Stimulated activated CD4-positive, alpha-beta T cell treated with anti-CD3 and anti-CD28 coated beads, TNF-alpha, amount 100 ng/mL, for 1 hour (primary cell): ENCODE measurements around the gene NPIPB2.
"Not testable (repeated sequence)": the region's sequence is repeated elsewhere in the genome, so short reads cannot be mapped to it uniquely, and the experiment has no call there.

ENCODE experiments used
- DNase-seq, 3 donors: peaks; one replicate each; pipeline ENCODE4 v3.0.0-alpha.2; 2020; ENCODE audit warnings: low read depth in 3 of 3, low spot score in 1 of 3

NPIPB2 gene

DNA sequence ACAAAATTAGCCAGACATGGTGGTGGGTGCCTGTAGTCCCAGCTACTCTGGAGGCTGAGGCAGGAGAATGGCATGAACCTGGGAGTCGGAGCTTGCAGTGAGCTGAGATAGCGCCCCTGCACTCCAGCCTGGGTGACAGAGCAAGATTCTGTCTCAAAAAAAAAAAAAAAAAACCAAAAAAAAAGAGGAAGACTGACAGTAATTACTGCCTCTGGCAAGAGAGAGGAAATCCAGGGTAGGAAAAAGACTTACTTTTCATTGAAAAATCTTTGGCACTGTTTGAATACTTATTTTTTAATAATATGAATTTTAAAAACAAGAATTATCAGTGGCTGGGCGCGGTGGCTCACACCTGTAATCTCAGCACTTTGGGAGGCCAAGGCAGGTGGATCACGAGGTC is 20.6 kb upstream of the NPIPB2 start:
- DNase-seq = not testable (repeated sequence)

DNA sequence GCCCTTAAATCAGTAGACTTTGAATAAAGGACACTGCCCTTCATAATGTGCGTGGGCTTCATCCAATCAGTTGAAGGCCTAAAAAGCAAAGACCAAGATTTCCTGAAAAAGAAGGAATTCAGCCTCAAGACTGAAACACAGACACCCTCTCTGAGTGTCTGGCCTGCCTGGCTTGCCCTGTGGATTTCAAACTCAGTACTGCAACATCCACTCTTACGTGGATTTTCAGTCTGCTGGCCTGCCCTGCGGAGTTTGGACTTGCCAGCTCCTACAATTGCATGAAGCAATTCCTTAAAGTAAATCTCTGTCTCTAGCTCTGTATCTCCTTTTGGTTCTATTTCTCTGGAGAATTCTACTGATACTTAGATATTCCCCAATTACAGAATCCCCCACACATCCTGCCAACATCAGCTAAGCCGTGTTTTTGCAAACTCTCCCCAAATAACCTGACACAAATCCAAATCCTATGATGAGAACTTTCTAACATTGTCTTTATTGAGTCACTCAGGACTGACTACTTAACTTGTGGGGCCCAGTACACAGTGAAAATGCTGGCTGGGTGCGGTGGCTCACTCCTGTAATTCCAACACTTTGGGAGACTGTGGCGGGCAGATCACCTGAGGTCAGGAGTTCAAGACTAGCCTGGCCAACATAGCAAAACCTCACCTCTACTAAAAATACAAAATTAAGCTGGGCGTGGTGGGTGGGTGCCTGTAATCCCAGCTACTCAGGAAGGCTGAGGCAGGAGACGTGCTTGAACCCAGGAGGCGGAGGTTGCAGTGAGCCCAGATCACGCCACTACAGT is 15.9 kb upstream of the NPIPB2 start:
- no peak for DNase-seq

DNA sequence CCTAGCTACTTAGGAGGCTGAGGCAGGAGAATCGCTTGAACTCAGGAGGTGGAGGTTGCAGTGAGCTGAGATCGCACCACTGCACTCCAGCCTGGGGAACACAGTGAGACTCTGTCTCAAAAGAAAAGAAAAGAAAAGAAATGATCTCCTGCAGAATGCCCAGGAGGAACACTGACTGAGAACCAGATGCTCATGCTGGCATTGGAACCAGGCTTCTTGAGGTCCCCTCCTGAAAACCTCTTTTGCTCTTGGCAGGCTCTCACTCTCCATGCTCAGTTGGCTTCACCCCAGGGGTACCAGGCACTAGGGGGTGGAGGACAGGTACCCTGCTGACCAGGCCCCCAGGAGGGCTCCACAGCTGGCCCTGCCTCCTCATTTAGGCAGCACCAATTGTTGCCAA is 14.7 kb upstream of the NPIPB2 start:
- DNase-seq = no peak

DNA sequence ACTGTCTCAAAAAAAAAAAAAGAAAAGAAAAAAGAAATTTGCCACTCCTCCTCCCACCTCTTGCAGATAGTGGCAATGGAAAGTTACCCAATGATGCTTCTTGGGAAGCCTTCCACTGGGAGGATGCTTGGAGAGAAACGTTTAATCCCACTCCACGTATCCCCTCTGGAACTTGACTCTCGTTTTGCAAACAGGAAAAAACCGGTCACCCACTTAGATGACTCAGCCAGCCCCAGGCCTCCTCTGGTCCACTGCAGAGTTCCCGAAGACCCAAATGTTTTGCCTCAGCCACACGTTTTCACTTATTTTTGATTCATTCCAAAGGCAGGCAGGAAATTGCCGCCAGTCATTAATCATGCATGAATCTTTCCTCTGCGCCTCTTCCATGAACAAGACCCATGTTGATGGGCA is 13.9 kb upstream of the NPIPB2 start:
- DNase-seq = no peak

DNA sequence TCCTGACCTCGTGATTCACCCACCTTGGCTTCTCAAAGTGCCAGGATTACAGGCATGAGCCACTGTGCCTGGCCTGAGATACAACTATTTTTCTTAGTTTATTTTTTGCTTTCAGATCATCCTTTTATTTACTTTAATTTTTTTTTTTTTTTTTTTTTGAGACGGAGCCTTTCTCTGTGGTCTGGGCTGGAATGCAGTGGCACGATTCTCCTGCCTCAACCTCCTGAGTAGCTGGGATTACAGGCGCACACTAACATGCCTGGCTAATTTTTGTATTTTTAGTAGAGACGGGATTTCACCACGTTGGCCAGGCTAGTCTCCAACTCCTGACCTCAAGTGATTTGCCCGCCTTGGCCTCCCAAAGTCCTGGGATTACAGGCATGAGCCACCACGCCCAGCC is 11.7 kb upstream of the NPIPB2 start:
- not testable (repeated sequence) for DNase-seq

DNA sequence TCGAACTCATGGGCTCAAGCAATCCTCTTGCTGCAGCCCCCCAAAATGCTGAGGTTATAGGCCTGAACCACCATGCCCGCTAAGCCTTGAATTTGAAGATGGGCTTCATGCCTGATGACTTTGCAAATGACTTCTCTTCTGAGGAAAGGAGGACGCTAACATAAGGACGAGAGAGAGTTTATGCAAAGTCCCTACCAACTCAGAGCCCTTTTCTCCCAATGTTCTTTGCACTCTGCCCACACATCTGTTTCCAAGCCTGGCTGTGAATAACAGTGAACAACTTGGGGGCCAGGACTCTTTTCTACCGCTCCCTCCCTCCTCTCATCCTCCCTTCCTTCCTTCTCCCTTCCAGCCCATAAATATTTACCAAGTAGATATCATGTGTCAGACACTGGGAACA is 8.5 kb upstream of the NPIPB2 start:
- DNase-seq = no peak

DNA sequence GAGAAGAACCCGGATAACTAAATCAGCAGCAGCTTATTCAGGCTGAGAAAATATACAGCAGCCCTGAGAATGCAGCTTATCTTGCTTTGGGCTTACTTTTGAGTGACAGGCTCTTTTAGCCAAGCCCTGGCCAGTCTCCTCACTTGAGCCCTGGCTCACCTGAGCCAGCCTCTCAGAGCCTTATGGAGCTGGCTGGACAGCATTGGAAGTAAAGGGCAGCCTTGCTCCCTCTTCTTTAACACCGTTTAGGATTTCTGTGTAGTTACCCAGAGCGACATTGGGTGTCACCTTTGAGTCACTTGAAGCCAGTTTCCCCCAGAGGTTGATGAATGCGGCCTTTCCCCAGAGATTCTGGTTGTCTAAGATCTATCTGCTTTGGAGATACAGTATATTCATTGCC is 7.7 kb upstream of the NPIPB2 start:
- DNase-seq = no peak

DNA sequence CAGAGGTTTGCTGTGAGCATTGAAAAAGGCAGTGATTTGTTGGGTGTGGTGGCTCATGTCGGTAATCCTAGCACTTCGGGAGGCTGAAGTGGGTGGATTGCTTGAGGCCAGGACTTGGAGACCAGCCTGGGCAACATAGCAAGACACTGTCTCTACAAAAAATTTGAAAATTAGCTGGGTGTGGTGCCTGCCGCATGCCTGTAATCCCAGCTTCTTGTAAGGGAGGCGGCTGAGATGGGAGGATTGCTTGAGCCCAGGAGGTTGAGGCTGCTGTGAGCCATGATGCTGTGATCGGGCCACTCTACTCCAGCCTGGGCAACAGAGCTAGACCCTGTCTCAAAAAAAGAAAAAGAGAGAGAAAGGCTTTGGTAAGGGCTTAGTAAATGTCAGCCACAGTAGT is 7.0 kb upstream of the NPIPB2 start:
- no peak for DNase-seq

DNA sequence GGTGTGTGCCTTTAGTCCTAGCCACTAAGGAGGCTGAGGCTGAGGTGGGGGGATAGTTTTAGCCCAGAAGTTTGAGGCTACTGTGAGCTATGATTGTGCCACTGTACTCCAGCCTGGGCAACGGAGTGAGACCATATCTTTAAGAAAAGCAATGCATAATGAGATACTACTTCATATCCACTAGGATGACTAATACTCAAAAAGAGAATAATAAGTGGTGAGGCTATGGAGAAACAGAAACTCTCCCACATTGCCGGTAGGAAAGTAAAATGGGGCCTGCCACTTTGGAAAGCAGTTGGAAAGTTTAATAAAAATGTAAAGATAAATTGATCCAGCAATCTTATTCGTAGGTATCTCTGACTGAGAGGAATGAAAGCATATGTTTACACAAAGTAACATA is 4.6 kb upstream of the NPIPB2 start:
- DNase-seq = no peak

DNA sequence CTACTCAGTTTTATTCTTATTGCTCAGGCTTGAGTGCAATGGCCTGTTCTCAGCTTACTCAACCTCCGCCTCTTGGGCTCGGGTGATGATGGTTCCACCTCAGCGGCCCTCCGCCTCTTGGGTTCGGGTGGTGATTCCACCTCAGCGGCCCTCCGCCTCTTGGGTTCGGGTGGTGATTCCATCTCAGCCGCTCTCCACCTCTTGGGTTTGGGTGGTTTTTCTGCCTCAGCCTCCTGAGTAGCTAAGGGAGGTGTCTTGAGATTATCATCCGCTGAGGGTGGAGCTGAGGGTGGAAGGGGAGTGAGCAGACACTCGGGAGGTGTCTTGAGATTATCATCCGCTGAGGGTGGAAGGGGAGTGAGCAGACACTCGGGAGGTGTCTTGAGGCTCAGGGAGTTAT is 14.5 kb downstream of the NPIPB2 start:
- not testable (repeated sequence) for DNase-seq

DNA sequence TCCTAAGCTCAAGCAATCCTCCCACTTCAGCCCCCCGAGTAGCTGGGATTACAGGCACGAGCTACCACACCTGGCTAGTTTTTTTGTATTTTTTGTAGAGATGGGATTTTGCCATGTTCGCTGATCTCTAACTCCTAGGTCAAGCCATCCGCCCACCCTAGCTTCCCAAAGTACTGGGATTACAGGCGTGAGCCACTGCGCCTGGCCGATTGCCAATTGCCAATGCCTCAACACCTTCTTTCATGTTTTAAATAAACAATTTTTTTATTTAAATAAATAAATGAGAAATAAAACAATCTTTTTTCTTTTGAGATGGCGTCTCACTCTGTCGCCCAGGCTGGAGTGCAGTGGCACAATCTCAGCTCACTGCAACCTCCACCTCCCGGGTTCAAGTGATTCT is 17.8 kb downstream of the NPIPB2 start:
- not testable (repeated sequence) for DNase-seq

DNA sequence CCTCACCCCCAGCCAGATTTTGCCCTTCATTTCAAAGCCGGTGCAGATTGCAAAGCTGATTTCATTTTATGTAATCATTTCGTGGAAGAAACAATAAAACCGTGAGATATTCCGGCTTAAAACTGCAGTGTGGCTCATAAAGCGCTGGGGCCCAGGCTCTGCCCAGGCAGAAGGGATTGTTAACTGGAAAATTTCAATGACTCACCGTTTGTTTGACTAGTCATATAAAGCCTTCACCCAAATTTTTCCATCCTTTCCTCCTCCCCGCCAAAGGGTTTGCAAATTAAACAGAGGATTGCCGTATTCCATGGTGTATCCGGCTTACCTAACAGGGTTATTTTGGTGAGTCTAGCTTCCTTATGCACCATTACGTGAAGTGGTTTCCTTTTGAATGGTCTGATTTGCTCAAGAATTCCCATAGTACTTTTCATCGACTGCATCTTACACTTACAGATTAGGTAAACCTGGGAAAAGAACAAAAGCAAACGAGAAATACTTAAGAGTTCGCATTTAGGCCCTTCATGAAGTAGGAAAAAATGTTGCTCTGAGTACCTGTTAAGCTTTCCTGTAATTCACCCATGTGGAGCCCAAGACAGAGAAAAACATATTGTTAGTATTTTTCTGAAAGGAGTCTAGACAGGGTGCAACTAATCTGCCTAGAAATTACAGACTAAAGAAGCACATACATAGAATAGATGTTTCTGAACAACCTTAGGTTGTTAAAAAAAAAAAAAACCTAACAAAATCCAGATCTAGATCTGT is 25.1 kb downstream of the NPIPB2 start:
- DNase-seq = no peak

DNA sequence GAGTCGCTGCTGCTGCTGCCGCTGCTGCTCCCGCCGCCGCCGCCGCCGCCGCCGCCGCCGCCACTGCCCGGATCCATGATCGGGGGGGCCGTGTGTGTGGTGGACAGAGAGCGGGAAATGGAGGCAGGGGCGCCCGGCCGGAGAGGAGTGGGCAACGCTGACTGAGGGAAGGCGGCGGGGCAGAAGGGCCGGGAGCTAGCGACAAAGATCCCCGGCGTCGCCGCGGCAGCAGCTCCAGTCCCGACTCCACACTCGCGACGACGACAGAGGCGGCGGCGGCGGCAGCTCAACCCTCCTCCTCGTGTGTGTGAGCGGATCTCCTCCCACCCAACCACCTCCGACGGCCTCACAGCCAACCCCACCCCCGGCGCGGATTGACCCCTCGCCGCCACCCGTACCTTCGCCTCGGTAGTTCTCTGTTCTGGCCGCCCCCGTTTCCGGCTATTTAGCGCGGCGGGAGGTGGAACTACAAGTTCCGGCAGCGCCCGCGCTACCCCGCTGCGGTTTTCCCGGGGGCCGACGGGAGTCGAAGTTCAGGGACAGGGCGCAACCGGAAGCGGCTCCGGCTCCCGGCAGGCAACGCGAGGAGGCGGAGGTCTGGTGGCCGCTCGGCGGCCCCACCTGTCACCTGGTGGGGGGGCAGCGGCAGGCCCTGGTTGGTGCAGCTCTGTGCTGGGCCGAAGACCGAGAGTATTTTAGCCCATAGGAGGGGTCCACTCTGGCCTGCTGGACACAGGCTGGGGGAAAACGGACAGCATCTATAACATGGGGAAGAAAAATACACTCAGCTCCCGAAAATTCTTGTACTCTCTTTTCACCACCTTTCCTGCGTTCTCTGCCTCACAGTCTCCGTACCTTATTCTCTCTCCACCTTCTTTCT is 26.0 kb downstream of the NPIPB2 start, which contains the start of gene GSPT1:
Gene GSPT1, minus strand, starts transcription at position 313 of the 880 bp plus-strand sequence. Its CDS starts 236 bp downstream, at position 77.
- DNase-seq = peak; percentile 97 to 98 (median 97)

DNA sequence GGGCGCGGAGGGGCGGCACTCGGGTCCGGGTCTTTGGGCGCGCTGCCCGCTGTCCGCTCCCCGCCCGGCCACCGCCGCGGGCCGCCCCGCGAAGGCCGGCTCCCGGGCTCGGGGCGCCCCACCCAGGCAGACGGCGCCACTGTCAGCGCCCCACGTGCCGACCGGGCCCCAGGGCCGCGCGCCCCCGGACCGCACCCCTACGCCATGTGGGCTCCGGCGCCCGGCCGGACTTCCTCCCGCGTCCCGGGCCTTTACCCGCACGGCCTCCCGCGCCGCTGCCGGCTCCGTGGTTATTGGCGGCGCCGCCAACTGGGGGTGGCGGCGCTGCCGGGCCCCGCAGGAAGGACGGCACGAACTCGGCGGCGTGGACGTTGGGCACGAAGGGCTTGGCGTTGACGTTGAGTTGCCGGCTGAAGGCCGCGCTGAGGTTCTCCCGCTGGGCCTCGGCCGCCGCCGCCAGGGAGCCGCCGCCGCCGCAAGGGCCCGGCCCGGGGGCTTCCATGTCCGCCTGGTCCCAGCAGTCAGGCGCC is 26.7 kb downstream of the NPIPB2 start:
- DNase-seq = no peak

DNA sequence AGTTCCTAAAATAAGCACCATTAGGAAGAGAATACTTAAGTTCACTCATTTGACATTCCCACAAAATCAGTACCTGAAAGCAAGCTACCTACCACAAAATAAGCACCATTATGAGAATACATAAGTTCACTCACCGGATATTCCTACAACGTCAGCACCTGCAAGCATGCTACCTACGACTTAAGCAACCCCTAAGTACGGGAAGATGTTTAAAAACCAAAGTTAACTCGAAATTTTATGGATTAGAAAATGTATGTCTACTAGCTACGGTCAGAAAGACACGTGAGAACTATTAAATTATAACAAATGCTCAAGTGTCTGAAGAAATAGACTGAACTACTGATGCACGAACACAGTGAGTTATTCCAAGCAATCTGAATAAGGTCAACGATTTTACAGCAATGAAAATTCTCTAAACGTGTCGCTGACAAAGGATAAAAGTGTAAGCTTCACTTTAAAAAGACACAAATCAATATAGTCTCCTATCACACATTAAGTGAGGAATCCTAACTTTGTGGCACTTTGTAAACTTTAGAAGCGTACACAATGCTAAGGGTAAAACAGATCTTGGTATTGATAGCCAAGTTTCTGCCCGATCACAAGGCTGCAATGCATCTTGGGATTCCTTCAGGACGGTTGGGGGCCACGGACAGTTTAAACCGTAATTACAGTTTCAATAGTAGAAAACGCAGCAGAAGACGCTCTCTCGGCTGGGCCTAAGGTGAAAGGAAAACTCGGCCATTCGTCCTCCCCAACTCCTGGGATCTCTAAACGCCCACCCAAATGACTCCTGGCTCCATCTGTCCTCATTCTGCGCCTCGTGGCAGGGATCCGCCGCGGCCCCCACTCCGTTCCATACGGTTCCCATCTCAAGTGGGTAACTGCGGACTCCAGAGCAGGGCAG is 27.4 kb downstream of the NPIPB2 start:
- DNase-seq = peak in 1 of 3 donors; percentile 13

DNA sequence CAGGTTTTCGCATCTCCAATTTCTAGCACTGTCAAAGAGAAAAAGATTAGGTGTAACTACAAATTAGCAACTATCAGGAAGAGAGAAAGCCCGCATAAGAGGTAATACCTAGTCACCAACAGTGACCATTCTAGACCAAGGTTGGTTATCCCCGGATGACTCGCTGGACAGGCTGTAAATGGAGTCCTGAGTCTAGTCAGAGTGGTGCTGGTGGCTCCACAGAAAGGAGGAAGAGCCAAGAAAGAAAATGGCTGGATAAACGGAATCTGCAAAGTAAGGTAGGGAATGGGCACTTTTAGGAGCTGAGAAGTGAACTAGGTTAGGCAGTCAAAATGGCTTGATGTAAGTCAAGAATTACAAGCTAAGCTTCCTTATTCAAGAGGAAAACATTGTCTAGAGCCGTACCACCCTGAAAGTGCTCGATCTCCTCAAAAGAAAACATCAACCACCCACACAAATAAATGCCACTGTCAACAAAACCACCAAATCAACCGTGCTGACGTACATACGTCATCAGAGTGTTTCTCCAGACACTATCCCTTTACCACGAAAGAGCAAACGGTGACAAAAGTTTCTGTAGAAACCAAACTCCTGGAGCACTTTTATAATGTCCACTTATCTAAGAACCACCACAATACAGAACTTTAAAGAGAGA is 28.3 kb downstream of the NPIPB2 start:
- no peak for DNase-seq

DNA sequence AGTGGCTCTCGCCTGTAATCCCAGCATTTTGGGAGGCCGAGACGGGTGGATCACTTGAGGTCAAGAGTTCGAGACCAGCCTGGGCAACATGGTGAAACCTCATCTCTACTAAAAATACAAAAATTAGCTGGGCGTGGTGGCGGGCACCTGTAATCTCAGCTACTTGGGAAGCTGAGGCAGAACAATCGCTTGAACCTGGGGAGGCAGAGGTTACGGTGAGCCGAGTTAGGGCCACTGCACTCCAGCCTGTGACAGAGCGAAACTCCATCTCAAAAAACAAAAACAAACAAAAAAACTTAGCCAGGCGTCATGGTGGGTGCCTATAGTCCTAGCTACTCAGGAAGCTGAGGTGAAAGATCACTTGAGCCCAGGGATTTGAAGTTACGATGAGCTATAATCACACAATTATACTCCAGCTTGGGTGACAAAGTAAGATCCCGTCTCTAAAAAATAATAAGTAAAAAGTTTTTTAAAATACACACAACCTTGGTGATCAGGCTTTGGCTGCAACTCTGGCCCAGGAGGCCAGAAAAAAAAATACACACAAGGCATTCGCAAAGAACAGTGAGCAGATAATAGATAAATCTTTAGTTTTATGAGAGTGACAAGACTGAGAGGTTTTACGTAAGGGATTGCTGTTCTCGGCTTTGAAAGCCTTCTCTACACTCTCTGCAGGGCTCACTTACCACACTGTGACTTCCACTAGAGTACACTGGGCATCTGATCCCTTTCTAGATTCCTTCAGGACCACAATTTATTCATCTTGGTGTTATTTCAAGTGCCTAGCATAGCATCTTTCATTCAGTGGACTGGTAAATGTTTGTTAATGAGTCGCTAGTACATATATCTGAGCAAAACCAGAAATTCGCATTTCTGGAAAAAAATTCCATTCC is 31.9 kb downstream of the NPIPB2 start:
- no peak for DNase-seq

DNA sequence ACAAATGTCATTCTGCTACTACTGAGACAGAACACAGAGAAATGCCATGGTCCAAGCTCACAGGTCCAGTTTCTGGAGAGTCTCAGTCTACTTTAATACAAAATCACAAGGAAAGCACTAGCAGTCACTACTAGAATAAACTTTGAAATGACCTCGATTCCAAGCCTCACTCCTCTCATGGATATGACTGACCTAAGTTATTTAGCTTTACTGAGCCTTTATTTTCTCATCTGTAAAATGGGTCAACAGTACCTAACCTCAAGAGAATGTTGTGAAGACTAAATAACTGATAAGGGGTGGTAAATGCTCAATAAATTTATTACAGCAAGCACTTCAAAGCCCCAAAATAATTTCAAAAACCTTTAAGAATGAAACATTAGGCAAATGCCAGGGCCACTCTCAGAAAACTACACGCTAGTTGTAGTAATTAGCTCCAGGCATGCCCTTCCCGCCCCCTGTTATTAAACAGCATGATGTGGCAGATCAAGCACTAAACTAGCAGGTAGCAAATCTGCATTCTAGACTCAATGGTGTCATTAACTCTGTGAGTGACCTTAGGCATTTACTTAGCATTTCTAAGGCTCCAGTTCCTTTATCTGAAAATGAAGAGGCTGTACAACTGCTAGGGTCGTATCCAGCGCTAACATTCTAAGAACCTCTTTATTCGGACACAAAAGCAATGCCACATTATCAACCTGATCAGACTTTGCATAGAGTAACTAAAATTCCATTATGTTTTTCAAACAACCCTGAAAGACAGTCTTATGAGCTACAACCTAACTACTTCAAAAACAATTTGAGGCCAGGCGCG is 34.5 kb downstream of the NPIPB2 start:
- DNase-seq = no peak
